ENCODE results near the gene ANK3. TPM values are rescaled to one million over a fixed set of nuclear protein-coding genes. Genes with fewer than 3 reads are reported as not detected.

ANK3 gene
- total RNA-seq, 1 donor from 2014 or later, result 4.0 TPM

DNA sequence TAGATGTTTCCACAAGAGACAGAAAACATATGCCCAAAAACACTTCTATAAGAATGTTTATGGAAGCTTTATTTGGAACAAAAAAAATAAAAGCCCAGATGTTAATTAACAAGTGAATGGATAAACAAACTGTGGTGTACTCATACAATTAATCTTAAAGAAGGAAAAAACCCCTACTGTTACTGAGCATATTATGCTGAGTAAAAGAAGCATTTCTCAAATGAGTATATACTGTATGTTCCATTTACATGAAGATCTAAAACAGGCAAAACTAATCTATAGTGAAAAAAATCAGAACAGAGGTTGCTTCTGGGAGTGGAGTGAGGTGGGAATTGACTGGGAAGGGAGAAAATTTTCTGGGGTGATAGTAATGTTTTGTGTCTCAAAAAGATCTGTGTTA, 15.5 kb upstream of the ANK3 start:
- no peak overlapping the region for H3K4me3 Mint-ChIP-seq
- H3K9me3 Mint-ChIP-seq, result no peaks in the 10 kb centered on the region
- DNase-seq (no peak), ATAC-seq (ENCODE audit: low read depth) (no peak)
- no peaks in the 10 kb centered on the region for H3K36me3 Mint-ChIP-seq (ENCODE audit: low read depth)
- H3K4me1 Mint-ChIP-seq, result no peaks in the 10 kb centered on the region
- ChIA-PET POLR2A (no interaction called here), CTCF (no interaction called here)
- TF ChIP-seq CTCF (IDR thresholded peaks at IDR 0.05), result no peak
- H3K27me3 Mint-ChIP-seq, result no peaks in the 10 kb centered on the region
- no peak overlapping the region for H3K27ac Mint-ChIP-seq
- intact Hi-C loops (cut with micrococcal nuclease), result no loop called here

DNA sequence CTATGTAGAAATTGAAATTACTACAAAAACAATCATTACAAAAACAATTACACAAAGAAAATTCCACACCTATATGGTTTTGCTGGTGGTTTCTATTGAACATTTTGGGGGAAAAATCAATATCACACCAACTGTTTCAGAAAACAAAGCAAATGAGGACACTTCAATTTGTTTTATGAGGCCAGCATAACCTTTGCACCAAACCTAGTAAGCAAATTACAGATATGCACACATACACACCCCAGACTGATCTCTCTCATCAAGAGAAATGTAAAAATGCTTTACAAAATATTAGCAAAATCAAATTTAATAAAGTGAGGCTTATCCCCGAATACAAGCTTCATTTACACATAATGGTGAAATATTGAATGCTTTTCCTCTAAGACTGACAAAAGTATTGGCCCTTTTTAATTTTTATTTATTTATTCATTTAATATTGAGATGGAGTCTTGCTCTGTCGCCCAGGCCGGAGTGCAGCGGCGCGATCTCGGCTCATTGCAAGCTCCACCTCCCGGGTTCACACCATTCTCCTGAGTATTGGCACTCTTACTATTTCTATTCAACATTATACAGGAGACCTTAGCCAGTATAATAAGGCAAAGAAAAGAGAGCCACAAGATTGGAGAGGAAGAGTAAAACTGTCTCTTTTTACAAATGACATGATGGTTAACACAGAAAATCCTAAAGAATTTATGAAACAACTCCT, 13.6 kb upstream of the ANK3 start:
- ChIA-PET POLR2A (no interaction called here), CTCF (no interaction called here)
- TF ChIP-seq CTCF (IDR thresholded peaks at IDR 0.05), result no peak
- no peak for ATAC-seq (ENCODE audit: low read depth)
- intact Hi-C loops (cut with micrococcal nuclease), result no loop called here
- H3K9me3 Mint-ChIP-seq, result no peaks in the 10 kb centered on the region
- no peaks in the 10 kb centered on the region for H3K36me3 Mint-ChIP-seq (ENCODE audit: low read depth)
- H3K27ac Mint-ChIP-seq, result no peak overlapping the region
- no peaks in the 10 kb centered on the region for H3K27me3 Mint-ChIP-seq
- DNase-seq, result no peak
- no peak overlapping the region for H3K4me3 Mint-ChIP-seq
- no peaks in the 10 kb centered on the region for H3K4me1 Mint-ChIP-seq

GRCh38 chr10:60400366-60400765, 10.7 kb upstream of the ANK3 start:
- Mint-ChIP-seq H3K9me3 (no peaks in the 10 kb centered on the region), H3K4me3 (no peak overlapping the region), H3K27me3 (no peaks in the 10 kb centered on the region), H3K27ac (no peak overlapping the region), H3K4me1 (no peaks in the 10 kb centered on the region), H3K36me3 (ENCODE audit: low read depth) (no peaks in the 10 kb centered on the region)
- DNase-seq (no peak), ATAC-seq (ENCODE audit: low read depth) (no peak)
- ChIA-PET CTCF (no interaction called here), POLR2A (interaction anchor here (1.0 kb wide), 1 partner anchor 163 kb away, joined by 3 read pairs; no protein-coding TSS in a partner anchor)
- intact Hi-C loops (cut with micrococcal nuclease), result loop anchor here (2.0 kb wide), 1 partner anchor 14 kb away; no protein-coding TSS in a partner anchor
- no peak for TF ChIP-seq CTCF (IDR thresholded peaks at IDR 0.05)

DNA sequence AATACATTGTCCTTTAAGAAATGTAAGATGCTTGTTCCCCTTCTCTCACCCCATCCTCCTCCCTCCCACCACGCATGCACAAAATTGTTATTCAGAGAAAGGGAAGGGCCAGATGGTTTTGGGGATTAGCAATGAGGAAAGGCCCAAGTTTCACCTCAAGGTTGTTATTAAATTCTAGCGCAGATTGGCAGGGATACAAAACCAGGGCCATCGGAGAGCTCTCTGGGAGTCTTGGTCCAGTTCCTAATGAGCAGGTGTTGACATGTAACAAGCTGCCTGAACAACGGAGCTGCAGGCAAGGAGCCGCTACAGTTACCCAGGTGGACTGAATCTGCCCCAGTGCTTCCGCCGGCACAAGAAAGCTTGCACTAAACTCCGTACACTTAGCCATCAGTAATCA, 9.7 kb upstream of the ANK3 start:
- Mint-ChIP-seq H3K9me3 (no peaks in the 10 kb centered on the region), H3K27ac (no peak overlapping the region)

GRCh38 chr10:60397792-60398191, 8.1 kb upstream of the ANK3 start:
- Mint-ChIP-seq H3K36me3 (ENCODE audit: low read depth) (no peaks in the 10 kb centered on the region), H3K27me3 (no peaks in the 10 kb centered on the region), H3K27ac (no peak overlapping the region), H3K4me1 (peaks cover 6% of the 10 kb centered on the region), H3K4me3 (no peak overlapping the region), H3K9me3 (no peaks in the 10 kb centered on the region)
- no peak for TF ChIP-seq CTCF (IDR thresholded peaks at IDR 0.05)
- POLR2A ChIA-PET, result no interaction called here
- CTCF ChIA-PET, result no interaction called here
- DNase-seq (no peak), ATAC-seq (ENCODE audit: low read depth) (no peak)
- intact Hi-C loops (cut with micrococcal nuclease), result no loop called here

More for the DNA sequence above, 9.7 kb upstream of the ANK3 start:
- no peak for DNase-seq
- ChIA-PET CTCF (no interaction called here), POLR2A (interaction anchor here (1.0 kb wide), 1 partner anchor 162 kb away, joined by 3 read pairs; no protein-coding TSS in a partner anchor)
- no peak overlapping the region for H3K4me3 Mint-ChIP-seq
- no peaks in the 10 kb centered on the region for H3K27me3 Mint-ChIP-seq
- intact Hi-C loops (cut with micrococcal nuclease), result no loop called here
- no peak for TF ChIP-seq CTCF (IDR thresholded peaks at IDR 0.05)
- ATAC-seq (ENCODE audit: low read depth), result no peak
- no peaks in the 10 kb centered on the region for H3K36me3 Mint-ChIP-seq (ENCODE audit: low read depth)
- H3K4me1 Mint-ChIP-seq, result peaks cover 4% of the 10 kb centered on the region

Measured in activated B cell treated with CpG ODN at 0.5 μM for 24 hours (primary cell).